Measurements from ENCODE around the gene GALNT9.
A peak's percentile ranks its signal among the peaks of the same experiment; 100 is the strongest.

Gene GALNT9

DNA sequence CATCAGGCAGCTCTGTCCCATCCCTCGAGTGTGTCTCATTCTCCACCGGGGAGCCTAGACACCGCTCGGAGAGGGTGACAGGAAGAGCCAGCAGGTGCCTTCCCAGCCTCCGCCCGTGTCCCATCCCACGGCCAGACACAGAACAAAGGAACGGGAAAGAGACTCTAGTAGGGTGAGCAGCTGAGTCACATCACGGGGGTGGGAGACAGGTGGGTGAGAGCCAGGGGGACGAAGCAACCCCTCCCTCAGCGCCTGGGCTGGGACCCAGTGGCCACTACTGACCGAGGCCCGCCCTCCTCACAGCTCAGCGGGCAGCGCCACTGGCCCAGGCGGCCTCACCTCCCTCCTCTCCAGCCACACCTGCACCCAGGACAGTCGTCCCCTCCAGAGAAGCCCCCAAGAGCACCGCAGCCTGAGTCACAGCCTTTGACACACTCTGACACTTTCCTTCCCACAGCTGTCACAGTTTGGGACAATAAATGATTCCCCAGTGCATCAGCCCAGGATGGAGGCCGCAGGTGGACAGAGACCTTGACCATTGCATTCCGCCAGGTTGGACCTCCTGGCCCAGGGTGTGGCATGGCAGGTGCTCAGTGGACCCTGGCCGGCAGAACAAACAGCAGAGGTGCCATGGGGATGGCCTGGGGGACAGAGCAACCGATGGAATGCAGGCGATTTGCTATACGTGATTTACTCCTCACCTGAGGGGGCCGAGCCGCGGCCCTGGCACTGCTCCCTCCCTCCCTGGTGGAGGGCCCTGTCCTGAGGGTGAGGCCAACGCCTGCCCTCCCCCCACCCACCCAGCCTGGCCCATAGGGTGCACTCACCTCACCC is 45.4 kb upstream of the GALNT9 start:
- no peak for ATAC-seq (ENCODE audit: low read depth)
- Histone ChIP-seq H3K4me3 (ENCODE audit: severe bottlenecking) (no peak overlapping the region), H3K27me3 (ENCODE audit: insufficient read depth, poor library complexity, severe bottlenecking) (peaks cover 57% of the 10 kb centered on the region), H3K36me3 (ENCODE audit: low read depth) (no peaks in the 10 kb centered on the region), H3K4me1 (ENCODE audit: insufficient read depth, poor library complexity, severe bottlenecking) (no peaks in the 10 kb centered on the region), H3K27ac (ENCODE audit: poor library complexity, severe bottlenecking) (no peak overlapping the region), H3K9me3 (ENCODE audit: severe bottlenecking) (no peaks in the 10 kb centered on the region)
- DNase-seq (ENCODE audit: low spot score): peak; percentile 47
- TF ChIP-seq, protein P1, sequence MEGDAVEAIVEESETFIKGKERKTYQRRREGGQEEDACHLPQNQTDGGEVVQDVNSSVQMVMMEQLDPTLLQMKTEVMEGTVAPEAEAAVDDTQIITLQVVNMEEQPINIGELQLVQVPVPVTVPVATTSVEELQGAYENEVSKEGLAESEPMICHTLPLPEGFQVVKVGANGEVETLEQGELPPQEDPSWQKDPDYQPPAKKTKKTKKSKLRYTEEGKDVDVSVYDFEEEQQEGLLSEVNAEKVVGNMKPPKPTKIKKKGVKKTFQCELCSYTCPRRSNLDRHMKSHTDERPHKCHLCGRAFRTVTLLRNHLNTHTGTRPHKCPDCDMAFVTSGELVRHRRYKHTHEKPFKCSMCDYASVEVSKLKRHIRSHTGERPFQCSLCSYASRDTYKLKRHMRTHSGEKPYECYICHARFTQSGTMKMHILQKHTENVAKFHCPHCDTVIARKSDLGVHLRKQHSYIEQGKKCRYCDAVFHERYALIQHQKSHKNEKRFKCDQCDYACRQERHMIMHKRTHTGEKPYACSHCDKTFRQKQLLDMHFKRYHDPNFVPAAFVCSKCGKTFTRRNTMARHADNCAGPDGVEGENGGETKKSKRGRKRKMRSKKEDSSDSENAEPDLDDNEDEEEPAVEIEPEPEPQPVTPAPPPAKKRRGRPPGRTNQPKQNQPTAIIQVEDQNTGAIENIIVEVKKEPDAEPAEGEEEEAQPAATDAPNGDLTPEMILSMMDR (IDR thresholded peaks at IDR 0.05; ENCODE audit: poor library complexity, severe bottlenecking): no peak

DNA sequence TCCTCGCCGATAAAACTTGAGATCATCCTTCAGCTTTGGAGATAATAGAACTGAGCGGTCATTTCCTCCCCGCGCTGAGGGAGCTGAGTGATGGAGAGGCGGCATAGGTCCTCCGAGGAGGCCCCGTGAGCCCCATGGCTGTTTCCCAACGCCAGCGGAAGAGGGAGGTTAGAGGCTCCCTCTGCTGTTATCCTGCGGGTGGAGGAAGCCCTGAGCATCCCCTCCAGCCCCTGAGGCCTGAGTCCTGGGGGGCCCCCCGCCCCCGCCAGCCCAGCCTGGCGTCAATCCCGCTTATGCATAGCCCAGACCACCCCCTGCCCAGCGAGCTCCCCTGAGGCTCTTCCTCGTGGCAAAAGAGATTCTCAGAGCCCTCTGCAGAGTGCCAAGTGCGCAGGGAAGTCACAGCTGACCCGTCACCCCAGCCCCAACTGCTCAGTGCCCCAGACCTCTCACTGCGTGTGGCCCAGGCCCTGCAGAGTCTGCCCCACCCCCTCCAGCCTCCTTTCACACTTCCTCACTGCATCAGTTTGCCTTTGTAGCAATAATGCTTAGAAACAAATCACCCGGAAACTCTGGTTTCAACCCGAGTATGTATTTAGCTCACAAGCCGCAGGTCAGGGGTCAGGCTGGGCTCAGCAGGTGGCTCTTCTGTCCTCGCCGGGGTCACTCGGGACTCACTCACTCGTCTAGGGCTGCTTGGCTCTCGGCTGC is 44.7 kb upstream of the GALNT9 start:
- H3K27ac ChIP-seq (ENCODE audit: poor library complexity, severe bottlenecking): no peak overlapping the region
- no peaks in the 10 kb centered on the region for H3K36me3 ChIP-seq (ENCODE audit: low read depth)
- ATAC-seq (ENCODE audit: low read depth) (peak; percentile 52; the same call in 2 of the 3 replicates), DNase-seq (ENCODE audit: low spot score) (peak; percentile 38)
- H3K4me1 ChIP-seq (ENCODE audit: insufficient read depth, poor library complexity, severe bottlenecking): no peaks in the 10 kb centered on the region
- H3K27me3 ChIP-seq (ENCODE audit: insufficient read depth, poor library complexity, severe bottlenecking): peaks cover 57% of the 10 kb centered on the region
- no peak overlapping the region for H3K4me3 ChIP-seq (ENCODE audit: severe bottlenecking)
- H3K9me3 ChIP-seq (ENCODE audit: severe bottlenecking): no peaks in the 10 kb centered on the region
- TF ChIP-seq, protein P1 (IDR thresholded peaks at IDR 0.05; ENCODE audit: poor library complexity, severe bottlenecking): peak; percentile 23

DNA sequence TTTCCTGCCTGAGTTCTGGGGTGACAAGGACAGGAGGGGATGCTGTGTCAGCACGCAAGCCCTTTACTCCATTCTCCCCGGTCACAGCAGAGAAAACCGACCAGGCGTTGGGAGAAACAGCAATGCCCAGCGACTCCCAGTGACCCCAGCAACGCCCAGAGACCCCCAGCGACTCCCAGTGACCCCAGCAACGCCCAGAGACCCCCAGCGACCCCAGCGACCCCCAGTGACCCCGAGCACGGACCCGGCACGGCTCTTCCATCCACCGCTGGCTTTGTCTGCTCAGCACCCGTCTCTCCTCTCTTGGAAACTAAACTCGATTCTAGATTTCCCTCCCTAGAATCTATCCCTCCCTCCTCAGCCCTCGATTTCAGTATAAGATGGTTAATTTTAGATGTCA is 38.5 kb upstream of the GALNT9 start:
- H3K9me3 ChIP-seq (ENCODE audit: severe bottlenecking): no peaks in the 10 kb centered on the region
- ATAC-seq (ENCODE audit: low read depth) (no peak), DNase-seq (ENCODE audit: low spot score) (peak; percentile 49)
- no peak overlapping the region for H3K4me3 ChIP-seq (ENCODE audit: severe bottlenecking)
- H3K36me3 ChIP-seq (ENCODE audit: low read depth): no peaks in the 10 kb centered on the region
- H3K27me3 ChIP-seq (ENCODE audit: insufficient read depth, poor library complexity, severe bottlenecking): peaks cover 21% of the 10 kb centered on the region
- no peak overlapping the region for H3K27ac ChIP-seq (ENCODE audit: poor library complexity, severe bottlenecking)
- TF ChIP-seq, protein P1 (IDR thresholded peaks at IDR 0.05; ENCODE audit: poor library complexity, severe bottlenecking): no peak
- H3K4me1 ChIP-seq (ENCODE audit: insufficient read depth, poor library complexity, severe bottlenecking): no peaks in the 10 kb centered on the region

DNA sequence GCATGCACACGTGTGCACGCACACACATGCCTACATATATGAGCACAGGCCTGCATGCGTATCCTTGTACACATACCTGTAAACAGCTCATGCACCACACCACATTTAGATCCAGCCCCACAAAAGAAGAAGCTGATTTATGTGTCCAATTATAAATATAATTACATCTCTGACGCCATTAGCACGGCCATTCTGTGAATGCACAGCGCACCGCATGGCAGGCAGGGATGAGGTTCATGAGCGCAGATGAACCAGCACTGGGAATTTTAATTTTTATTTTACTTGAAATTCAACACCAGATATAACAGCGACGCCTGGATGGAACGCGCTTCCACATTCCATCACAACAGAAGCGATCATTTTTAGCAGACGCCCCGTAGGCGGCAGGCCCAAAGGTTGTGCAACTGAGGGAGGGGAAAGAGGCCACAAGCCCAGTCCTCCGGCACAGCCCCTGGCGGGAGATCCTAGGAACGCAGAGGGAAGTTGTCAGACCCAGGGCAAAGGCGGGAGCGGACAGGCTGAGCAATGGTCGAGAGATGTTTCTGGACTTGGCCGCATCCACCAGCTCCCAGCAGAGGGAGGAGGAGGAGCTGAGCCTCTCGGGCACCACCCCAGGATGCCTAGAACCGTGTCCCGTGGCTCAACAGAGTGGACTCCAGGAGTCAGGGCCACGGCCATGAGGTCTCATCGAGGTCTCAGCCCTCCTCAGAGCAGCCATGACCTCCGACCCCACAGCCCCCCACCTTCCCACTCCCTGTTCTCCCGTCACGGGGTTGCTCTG is 37.9 kb upstream of the GALNT9 start:
- no peak for ATAC-seq (ENCODE audit: low read depth)

More for the DNA sequence above, 37.9 kb upstream of the GALNT9 start:
- DNase-seq (ENCODE audit: low spot score): peak; percentile 49
- Histone ChIP-seq H3K4me1 (ENCODE audit: insufficient read depth, poor library complexity, severe bottlenecking) (no peaks in the 10 kb centered on the region), H3K4me3 (ENCODE audit: severe bottlenecking) (no peak overlapping the region), H3K27me3 (ENCODE audit: insufficient read depth, poor library complexity, severe bottlenecking) (peaks cover 21% of the 10 kb centered on the region), H3K9me3 (ENCODE audit: severe bottlenecking) (no peaks in the 10 kb centered on the region), H3K36me3 (ENCODE audit: low read depth) (no peaks in the 10 kb centered on the region), H3K27ac (ENCODE audit: poor library complexity, severe bottlenecking) (no peak overlapping the region)
- TF ChIP-seq, protein P1 (IDR thresholded peaks at IDR 0.05; ENCODE audit: poor library complexity, severe bottlenecking): no peak
